HEK293 (cell line): ENCODE measurements around the gene ADAMTS2.

Source experiments
- CTCF ChIP-seq: fragments of 450-650 bp; formaldehyde crosslinking; IDR thresholded peaks from 2 replicates; pipeline ENCODE4 v1.5.1; 2016; ENCODE audit warnings: missing biosample characterization, missing genetic modification characterization
- HOXD13 ChIP-seq: sonication (generic); formaldehyde crosslinking; IDR thresholded peaks from 2 replicates; pipeline ENCODE4 v1.8.0; 2022; ENCODE audit warnings: missing genetic modification reagents, borderline replicate concordance
- ZBTB1 ChIP-seq: fragments of 450-650 bp; formaldehyde crosslinking; IDR thresholded peaks from 2 replicates; pipeline ENCODE4 v1.5.1; 2016; ENCODE audit warnings: missing biosample characterization, missing genetic modification characterization
- ZNF121 ChIP-seq: fragments of 450-650 bp; formaldehyde crosslinking; IDR thresholded peaks from 2 replicates; pipeline ENCODE4 v1.5.1; 2016; ENCODE audit warnings: missing biosample characterization, missing genetic modification characterization
- ZNF416 ChIP-seq: fragments of 450-650 bp; formaldehyde crosslinking; IDR thresholded peaks from 2 replicates; pipeline ENCODE4 v1.5.1; 2016; ENCODE audit warnings: missing biosample characterization, missing genetic modification characterization
- ZNF658 ChIP-seq: fragments of 450-650 bp; formaldehyde crosslinking; IDR thresholded peaks from 2 replicates; pipeline ENCODE4; 2016; ENCODE audit warnings: missing biosample characterization, missing genetic modification characterization

GRCh38 chr5:179284751-179285631 lies 60.3 kb downstream of the ADAMTS2 start:
- TF ChIP-seq CTCF (no peak), ZNF658 (tag by site-specific recombination) (no peak), ZBTB1 (tag by site-specific recombination) (no peak), ZNF416 (tag by site-specific recombination) (no peak), HOXD13 (CRISPR knock-in tag) (no peak), ZNF121 (tag by site-specific recombination) (no peak)
